NCI-H2171 treated with DMSO at 0.1 percent for 48 hours (cell line): ENCODE data around the gene FBXO11.
"Not testable (repeated sequence)": the region's sequence is repeated elsewhere in the genome, so short reads cannot be mapped to it uniquely, and the experiment has no call there.

ENCODE experiments used
- DNase-seq: peaks from one replicate; lab custom pipeline; 2025; lab: John Stamatoyannopoulos, UW

FBXO11 gene

GRCh38 chr2:47906157-47907038, at the start of gene FBXO11:
Gene FBXO11, minus strand, starts transcription at chr2:47906498. Its CDS starts 778 bp downstream, at chr2:47905720.
- DNase-seq = peak; percentile 99

- no peak for DNase-seq
Measured at GRCh38 chr2:47950340-47951301, 44.3 kb upstream of the FBXO11 start.

- DNase-seq = peak; percentile 95
Measured at GRCh38 chr2:47946593-47946992, 40.3 kb upstream of the FBXO11 start.

- peak; percentile 89 for DNase-seq
Measured at GRCh38 chr2:47945046-47945781, 38.9 kb upstream of the FBXO11 start.

DNA sequence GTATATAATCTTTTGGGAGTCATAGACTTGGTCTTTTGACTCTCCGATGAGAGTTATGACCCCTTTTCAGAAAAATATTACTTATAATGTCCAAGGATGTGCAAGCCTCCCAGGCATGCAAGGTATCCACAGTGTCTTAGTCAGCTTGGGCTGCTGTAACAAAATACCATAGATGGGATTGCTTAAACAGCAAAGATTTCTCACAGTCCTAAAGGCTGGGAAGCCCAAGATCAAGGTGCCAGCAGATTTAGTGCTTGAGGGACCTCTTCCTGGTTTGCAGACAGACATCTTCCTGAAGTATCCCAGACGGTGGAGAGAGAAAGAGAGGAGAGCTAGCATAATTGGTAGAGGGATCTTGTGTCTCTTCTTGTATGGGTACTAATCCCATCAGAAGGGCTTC, 35.6 kb upstream of the FBXO11 start:
- DNase-seq = no peak

DNA sequence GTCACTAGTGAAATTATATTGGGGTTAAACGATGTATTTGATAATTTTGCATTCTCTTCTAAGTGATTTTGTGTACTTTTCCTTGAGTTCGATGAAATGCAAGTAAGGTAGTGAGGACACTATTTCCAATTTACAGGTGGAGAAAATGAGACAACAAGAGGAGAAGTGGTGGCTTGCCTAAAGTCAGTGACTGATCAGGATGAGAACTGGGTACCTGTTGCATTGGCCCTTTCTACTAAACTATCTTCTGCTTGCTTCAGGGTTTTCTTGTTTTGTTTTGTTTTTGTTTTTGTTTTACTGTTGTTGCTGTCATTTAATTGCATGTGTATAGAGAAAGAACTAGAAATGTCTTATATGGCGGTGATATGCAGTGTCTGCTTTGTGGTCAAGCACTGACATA, 31.4 kb upstream of the FBXO11 start:
- no peak for DNase-seq

DNA sequence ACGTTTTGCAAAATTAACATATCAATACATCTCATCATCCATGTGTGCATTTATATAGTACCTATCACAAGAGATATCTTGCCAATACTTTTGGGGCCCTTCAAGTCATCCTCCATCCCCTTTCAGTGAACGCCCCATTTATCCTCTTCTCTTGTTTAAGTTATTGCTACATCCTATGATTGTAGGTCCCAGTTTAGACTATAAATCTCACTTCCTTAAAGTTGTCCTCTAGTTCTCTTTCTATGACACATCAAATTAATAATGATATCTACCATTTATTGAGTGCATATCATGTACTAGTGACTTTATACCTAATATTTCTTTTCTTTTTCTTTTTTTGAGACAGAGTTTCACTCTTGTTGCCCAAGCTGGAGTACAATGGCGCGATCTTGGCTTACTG, 28.8 kb upstream of the FBXO11 start:
- no peak for DNase-seq

DNA sequence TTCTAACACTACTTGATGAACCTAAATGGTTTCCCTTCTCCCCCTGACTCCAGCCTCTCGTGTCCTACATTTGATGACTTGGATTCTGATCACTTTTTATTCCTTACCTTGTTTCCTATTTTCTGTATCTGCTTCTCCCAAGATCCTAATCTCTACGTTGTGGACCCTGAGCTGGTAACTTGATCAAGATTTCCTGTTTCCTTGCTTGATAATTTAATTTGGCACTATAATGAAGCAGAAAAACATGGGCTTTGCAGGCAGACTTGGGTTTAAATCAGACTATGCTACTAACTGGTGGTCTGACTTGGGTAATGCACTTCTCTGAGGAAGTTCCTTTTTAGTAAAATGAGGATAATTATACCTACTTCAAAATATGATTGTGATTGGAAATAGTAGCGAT, 11.7 kb upstream of the FBXO11 start:
- no peak for DNase-seq

DNA sequence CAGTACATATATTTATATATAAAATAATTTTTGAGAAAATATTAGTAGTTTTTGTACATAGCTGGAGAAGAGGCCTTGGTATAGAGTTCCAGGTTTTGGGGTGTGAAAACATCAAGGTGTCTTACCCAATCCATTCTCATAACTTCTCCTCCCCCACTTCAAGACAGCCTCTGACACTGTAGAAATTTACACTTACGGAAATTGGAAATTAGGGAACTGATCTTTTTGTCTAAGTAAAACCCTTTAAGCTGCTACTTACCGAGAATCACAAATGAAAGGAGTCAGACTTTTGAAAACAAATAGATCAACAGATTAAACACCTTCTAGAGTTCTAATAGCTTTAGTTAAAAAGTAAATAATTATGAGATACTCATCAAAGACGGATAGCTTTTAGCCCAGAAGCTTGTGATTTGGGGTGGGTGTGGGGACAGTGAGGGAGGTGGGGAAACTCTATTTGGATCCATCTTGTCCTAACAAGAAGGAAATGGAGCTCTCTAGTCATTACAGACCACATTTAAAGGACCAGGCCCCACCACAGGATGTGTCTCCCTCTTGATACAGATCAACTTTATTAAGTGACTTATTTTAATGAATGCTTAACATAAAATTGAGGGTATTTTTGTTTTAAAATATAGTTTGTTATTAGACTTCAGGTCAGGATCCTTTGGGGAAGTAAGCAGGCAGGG, 11.1 kb upstream of the FBXO11 start:
- DNase-seq = no peak

GRCh38 chr2:47916412-47916811, 10.1 kb upstream of the FBXO11 start:
- no peak for DNase-seq

DNA sequence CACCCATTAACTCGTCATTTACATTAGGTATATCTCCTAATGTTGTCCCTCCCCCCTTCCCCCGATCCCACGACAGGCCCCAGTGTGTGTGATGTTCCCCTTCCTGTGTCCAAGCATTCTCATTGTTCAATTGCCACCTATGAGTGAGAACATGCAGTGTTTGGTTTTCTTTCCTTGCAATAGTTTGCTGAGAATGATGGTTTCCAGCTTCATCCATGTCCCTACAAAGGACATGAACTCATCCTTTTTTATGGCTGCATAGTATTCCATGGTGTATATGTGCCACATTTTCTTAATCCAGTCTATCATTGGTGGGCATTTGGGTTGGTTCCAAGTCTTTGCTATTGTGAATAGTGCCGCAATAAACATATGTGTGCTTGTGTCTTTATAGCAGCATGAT, 4.4 kb upstream of the FBXO11 start:
- DNase-seq = not testable (repeated sequence)

- DNase-seq = no peak
Measured at GRCh38 chr2:47908682-47909081, 2.4 kb upstream of the FBXO11 start.

GRCh38 chr2:47907039-47907781, 912 bp upstream of the FBXO11 start:
- no peak for DNase-seq

DNA sequence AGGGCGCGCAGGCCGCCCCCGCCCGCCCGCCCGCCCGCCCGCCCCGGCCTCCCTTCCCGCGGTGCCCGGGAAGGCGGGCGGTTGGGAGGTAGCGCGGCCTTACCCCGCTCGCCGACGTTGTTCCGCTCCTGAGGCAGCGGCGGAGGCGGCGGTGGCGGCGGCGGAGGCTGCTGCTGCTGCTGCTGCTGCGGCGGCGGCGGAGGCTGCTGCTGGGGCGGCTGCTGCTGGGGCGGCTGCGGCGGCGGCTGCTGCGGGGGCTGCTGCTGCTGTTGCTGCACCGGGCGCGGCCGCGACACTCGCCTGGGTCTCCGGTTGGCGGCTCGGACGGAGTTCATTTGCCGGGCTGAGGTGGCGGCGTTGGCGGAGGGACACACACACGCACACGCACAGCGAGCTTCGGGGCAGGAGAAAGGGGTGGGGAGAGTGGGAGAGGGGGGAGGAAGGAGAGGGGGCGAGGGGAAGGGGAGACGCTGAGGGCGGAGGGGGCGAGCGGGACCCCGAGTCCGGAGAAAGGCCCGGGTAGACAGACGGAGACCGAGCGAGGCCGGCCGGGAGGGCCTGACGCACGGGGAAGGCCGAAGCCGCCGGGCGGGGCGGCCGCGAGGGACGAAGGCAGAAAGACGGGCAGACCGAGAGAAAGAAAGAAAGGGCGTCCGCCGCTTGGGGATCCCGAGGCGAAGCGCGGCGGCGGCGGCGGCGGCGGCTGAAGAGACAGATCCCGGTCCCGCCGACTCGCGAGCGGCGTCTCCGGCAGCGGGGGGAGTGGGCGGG, 727 bp downstream of the FBXO11 start:
- peak; percentile 48 for DNase-seq

- DNase-seq = peak; percentile 62
Measured at GRCh38 chr2:47903781-47904490, 2.4 kb downstream of the FBXO11 start.

GRCh38 chr2:47901892-47902291, 4.4 kb downstream of the FBXO11 start:
- not testable (repeated sequence) for DNase-seq

DNA sequence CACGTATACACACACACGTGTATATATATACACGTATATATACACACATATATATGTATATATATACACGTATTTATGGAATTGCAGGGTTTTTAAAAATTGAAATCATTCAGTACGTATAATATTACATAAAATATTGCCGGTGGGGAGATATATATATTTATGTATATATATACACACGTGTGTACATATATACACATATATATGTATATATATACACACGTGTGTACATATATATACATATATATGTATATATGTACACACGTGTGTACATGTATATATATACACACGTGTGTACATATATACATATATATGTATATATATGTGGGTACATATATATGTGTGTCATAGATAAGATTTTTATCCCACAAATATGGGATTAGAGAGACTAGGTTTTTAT, 5.4 kb downstream of the FBXO11 start:
- DNase-seq = no peak

DNA sequence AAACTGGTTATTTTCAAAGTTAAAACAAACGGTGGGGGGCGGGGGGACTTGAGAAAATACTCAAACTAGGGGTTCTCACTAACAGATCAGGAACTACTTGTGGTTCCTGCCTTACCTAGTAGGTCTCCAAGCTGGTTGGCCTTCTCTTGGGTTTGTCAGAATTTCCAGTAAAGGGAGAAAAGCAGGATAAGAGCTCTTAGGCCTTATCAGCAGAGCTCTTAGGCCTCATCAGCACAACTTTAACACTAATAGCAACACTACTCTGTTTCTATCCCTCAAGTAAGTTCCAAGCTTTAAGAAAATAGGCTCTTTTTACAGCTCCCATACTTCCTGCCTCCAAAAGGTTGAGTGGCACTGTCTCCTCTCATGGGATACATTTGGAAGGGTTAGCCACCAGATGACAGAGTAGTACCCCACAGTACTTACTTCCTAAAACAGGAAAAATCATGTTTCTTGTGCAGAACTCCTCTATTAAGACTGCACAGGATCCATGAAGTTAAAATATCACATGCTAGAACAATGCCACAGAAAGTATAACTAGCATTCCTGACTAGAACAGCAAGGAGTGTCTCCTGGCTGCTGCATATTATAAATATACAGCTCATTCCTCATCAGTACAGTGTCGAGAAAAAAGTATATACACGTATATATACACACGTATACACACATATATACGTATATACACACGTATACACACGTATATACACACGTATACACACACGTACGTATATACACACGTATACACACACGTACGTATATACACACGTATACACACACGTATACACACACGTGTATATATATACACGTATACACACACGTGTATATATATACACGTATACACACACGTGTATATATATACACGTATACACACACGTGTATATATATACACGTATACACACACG, 6.1 kb downstream of the FBXO11 start:
- DNase-seq = no peak
